ENCODE measurements around the gene PLA2G12B.

The PLA2G12B gene

DNA sequence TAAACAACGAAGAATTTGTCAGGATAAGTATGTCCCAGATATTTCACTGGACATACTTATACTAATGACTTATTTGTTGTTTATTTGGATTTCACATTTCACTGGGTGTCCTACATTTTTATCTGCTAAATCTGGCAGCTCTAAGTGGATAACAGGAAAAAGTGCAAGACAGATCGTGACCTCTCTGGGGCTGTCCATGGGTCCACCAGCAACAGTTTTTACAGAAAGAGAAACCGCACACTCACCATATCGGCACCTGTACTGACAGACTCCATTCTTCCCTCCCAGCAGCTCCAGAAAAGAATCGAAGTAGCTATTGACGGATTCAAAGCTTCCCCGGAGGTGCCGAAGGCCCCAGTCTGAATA lies 393 bp downstream of the PLA2G12B start:
- DNase-seq (no peak), ATAC-seq (replicated peaks) (no peak)
- H3K36me3 Mint-ChIP-seq: no peaks in the 10 kb centered on the region
- no peak overlapping the region for H3K4me3 Mint-ChIP-seq
- peaks cover 9 to 10% of the 10 kb centered on the region in 2 donors for H3K27me3 Mint-ChIP-seq
- no peaks in the 10 kb centered on the region for H3K9me3 Mint-ChIP-seq
- no peak overlapping the region for H3K27ac Mint-ChIP-seq
- no peaks in the 10 kb centered on the region for H3K4me1 Mint-ChIP-seq

DNA sequence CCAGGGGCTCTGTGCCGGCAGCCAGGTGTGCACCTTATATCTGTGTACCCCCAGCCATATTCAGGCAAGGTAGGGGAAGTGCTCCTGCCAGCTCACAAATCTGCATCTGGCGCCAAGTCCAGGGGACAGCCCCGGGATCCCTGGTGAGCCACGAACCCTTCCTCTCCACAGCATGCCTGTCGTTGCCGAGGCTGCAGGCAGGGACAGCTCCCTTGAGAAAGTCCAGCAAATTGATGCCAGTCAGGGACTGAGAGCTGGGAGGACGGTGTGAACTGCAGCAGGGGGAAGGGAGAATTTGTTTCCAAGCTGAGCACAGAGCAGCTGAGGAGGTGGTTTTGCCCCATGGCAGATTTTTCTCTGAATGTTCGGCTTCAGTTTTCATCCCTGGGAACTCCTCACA lies 919 bp downstream of the PLA2G12B start:
- DNase-seq (no peak), ATAC-seq (replicated peaks) (no peak)
- H3K36me3 Mint-ChIP-seq: no peaks in the 10 kb centered on the region
- peaks cover 9 to 13% of the 10 kb centered on the region in 2 donors for H3K27me3 Mint-ChIP-seq
- no peaks in the 10 kb centered on the region for H3K9me3 Mint-ChIP-seq
- H3K27ac Mint-ChIP-seq: no peak overlapping the region
- H3K4me1 Mint-ChIP-seq: no peaks in the 10 kb centered on the region
- no peak overlapping the region for H3K4me3 Mint-ChIP-seq

- Mint-ChIP-seq H3K4me1 (no peaks in the 10 kb centered on the region), H3K9me3 (no peaks in the 10 kb centered on the region), H3K27ac (no peak overlapping the region), H3K27me3 (peaks cover 9 to 13% of the 10 kb centered on the region in 2 donors), H3K4me3 (no peak overlapping the region), H3K36me3 (no peaks in the 10 kb centered on the region)
- ATAC-seq (replicated peaks) (no peak), DNase-seq (no peak)
Measured at GRCh38 chr10:72952642-72953158, 1.9 kb downstream of the PLA2G12B start.

DNA sequence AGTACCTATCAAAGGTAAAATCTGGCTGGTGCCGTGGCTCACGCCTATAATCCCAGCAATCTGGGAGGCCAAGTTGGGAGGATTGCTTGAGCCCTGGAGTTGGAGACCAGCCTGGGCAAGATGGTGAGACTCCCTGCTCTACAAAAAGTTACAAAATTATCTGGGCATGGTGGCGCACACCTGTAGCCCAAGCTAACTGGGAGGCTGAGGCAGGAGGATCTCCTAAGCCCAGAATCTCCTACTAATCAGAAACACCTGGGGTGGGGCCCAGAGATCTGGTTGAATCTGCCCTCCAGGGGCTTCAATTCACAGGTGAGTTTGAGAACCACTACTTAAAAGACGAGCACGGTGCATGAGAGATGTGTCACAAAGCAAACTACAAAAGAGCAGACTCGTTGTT lies 2.4 kb downstream of the PLA2G12B start:
- ATAC-seq (replicated peaks) (no peak), DNase-seq (no peak)
- Mint-ChIP-seq H3K4me3 (no peak overlapping the region), H3K4me1 (no peaks in the 10 kb centered on the region), H3K36me3 (no peaks in the 10 kb centered on the region), H3K27me3 (peaks cover 9 to 13% of the 10 kb centered on the region in 2 donors), H3K27ac (no peak overlapping the region), H3K9me3 (no peaks in the 10 kb centered on the region)

- no peaks in the 10 kb centered on the region for H3K4me1 Mint-ChIP-seq
- H3K27ac Mint-ChIP-seq: no peak overlapping the region
- DNase-seq (no peak), ATAC-seq (replicated peaks) (no peak)
- H3K36me3 Mint-ChIP-seq: no peaks in the 10 kb centered on the region
- H3K4me3 Mint-ChIP-seq: no peak overlapping the region
- H3K27me3 Mint-ChIP-seq: peaks cover 9 to 13% of the 10 kb centered on the region in 2 donors
- H3K9me3 Mint-ChIP-seq: no peaks in the 10 kb centered on the region
Measured at GRCh38 chr10:72951760-72952159, 2.8 kb downstream of the PLA2G12B start.

- no peaks in the 10 kb centered on the region for H3K9me3 Mint-ChIP-seq
- ATAC-seq (replicated peaks) (no peak), DNase-seq (no peak)
- no peaks in the 10 kb centered on the region for H3K36me3 Mint-ChIP-seq
- H3K27me3 Mint-ChIP-seq: peaks cover 4 to 17% of the 10 kb centered on the region in 2 donors
- H3K4me3 Mint-ChIP-seq: no peak overlapping the region
- no peaks in the 10 kb centered on the region for H3K4me1 Mint-ChIP-seq
- no peak overlapping the region for H3K27ac Mint-ChIP-seq
Measured at GRCh38 chr10:72948762-72949161, 5.8 kb downstream of the PLA2G12B start.

- ATAC-seq (replicated peaks) (no peak), DNase-seq (no peak)
- Mint-ChIP-seq H3K4me1 (no peaks in the 10 kb centered on the region), H3K27me3 (peaks cover 4 to 20% of the 10 kb centered on the region in 2 donors), H3K36me3 (no peaks in the 10 kb centered on the region), H3K9me3 (no peaks in the 10 kb centered on the region), H3K27ac (no peak overlapping the region), H3K4me3 (no peak overlapping the region)
Measured at GRCh38 chr10:72946963-72947362, 7.6 kb downstream of the PLA2G12B start.

GRCh38 chr10:72943498-72944234 lies 10.9 kb downstream of the PLA2G12B start:
- no peaks in the 10 kb centered on the region for H3K36me3 Mint-ChIP-seq
- H3K27ac Mint-ChIP-seq: no peak overlapping the region
- no peaks in the 10 kb centered on the region for H3K4me1 Mint-ChIP-seq

GRCh38 chr10:72935361-72935760 lies 19.2 kb downstream of the PLA2G12B start:
- Mint-ChIP-seq H3K36me3 (no peaks in the 10 kb centered on the region), H3K27me3 (peaks cover 8 to 9% of the 10 kb centered on the region in 2 donors), H3K9me3 (no peaks in the 10 kb centered on the region), H3K27ac (no peak overlapping the region), H3K4me3 (no peak overlapping the region), H3K4me1 (no peaks in the 10 kb centered on the region)
- ATAC-seq (replicated peaks): no peak
- DNase-seq: no peak

More at GRCh38 chr10:72943498-72944234, 10.9 kb downstream of the PLA2G12B start:
- Mint-ChIP-seq H3K27me3 (peaks cover 4 to 14% of the 10 kb centered on the region in 2 donors), H3K9me3 (no peaks in the 10 kb centered on the region), H3K4me3 (no peak overlapping the region)
- DNase-seq (no peak), ATAC-seq (replicated peaks) (no peak)

DNA sequence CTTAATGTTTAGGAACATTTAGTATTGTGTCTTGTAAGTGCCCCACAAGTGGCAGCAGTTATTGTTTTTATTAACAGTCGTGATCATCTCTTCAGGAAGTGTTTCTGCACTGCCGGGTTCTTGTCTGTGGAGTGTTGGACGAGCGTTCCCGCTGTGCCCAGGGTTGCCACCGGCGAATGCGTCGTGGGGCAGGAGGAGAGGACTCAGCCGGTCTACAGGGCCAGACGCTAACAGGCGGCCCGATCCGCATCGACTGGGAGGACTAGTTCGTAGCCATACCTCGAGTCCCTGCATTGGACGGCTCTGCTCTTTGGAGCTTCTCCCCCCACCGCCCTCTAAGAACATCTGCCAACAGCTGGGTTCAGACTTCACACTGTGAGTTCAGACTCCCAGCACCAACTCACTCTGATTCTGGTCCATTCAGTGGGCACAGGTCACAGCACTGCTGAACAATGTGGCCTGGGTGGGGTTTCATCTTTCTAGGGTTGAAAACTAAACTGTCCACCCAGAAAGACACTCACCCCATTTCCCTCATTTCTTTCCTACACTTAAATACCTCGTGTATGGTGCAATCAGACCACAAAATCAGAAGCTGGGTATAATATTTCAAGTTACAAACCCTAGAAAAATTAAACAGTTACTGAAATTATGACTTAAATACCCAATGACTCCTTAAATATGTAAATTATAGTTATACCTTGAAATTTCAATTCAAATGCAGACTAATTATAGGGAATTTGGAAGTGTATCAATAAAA lies 22.2 kb downstream of the PLA2G12B start:
- Mint-ChIP-seq H3K9me3 (no peaks in the 10 kb centered on the region), H3K27me3 (peaks cover 8 to 9% of the 10 kb centered on the region in 2 donors), H3K36me3 (no peaks in the 10 kb centered on the region), H3K27ac (no peak overlapping the region), H3K4me1 (no peaks in the 10 kb centered on the region), H3K4me3 (no peak overlapping the region)
- ATAC-seq (replicated peaks) (no peak), DNase-seq (no peak)

GRCh38 chr10:72930276-72930675 lies 24.3 kb downstream of the PLA2G12B start:
- Mint-ChIP-seq H3K27me3 (peaks cover under 1 to 2% of the 10 kb centered on the region in 2 donors), H3K27ac (no peak overlapping the region), H3K4me1 (no peaks in the 10 kb centered on the region), H3K36me3 (no peaks in the 10 kb centered on the region), H3K9me3 (no peaks in the 10 kb centered on the region), H3K4me3 (no peak overlapping the region)
- DNase-seq: no peak
- no peak for ATAC-seq (replicated peaks)

GRCh38 chr10:72928798-72929197 lies 25.8 kb downstream of the PLA2G12B start:
- peaks cover 6 to 8% of the 10 kb centered on the region in 2 donors for H3K27me3 Mint-ChIP-seq
- no peak for DNase-seq
- ATAC-seq (replicated peaks): no peak
- no peak overlapping the region for H3K4me3 Mint-ChIP-seq
- no peaks in the 10 kb centered on the region for H3K4me1 Mint-ChIP-seq
- no peaks in the 10 kb centered on the region for H3K36me3 Mint-ChIP-seq
- no peaks in the 10 kb centered on the region for H3K9me3 Mint-ChIP-seq
- no peak overlapping the region for H3K27ac Mint-ChIP-seq

DNA sequence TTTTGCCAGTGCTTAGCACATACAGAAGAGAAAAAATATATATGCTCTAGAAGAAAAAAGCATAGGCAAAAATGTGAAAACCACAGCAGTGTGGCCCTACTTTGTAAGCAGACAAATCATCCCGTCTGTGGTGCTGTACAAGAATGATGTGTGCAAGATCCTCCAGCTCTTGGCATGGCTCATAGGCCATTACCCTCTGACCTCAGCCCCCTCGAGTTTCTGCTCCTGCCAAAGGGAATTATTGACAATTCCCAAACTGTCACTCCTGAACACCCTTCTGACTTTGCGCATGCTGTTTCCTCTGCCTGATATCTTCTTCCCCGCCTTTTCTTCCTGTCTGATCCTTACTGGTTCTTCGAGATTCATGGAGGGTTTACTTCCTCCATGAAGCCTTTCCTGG lies 27.1 kb downstream of the PLA2G12B start:
- Mint-ChIP-seq H3K36me3 (peaks cover under 1 to 2% of the 10 kb centered on the region in 2 donors), H3K4me1 (no peaks in the 10 kb centered on the region), H3K4me3 (no peak overlapping the region), H3K27ac (no peak overlapping the region), H3K27me3 (peaks cover 8 to 11% of the 10 kb centered on the region in 2 donors), H3K9me3 (peaks cover under 1% of the 10 kb centered on the region in 2 donors)
- ATAC-seq (replicated peaks): no peak
- no peak for DNase-seq

DNA sequence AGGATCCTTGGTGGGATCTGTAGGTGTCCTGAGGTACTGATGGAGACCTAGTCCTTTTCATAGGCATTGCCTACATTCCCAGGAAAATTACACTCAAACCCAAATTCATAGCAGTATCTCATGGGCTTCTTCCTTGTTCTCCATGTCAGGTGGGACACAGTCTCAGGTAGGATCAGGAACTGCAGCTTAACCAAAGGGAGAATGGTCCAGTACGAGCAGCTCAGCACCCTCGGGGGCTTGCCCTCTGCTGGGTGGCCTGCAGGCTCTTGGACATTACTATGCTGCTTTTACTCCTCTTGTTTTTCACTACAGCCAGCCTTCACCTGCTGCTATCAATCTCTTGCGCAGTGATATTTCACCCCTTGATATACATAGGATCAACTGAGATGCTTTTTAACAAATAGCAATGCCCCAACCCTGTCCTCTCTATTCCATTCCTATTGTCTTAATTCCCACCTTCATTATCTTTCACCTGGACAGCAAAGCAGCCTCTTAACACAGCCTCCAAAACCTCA lies 28.6 kb downstream of the PLA2G12B start:
- Mint-ChIP-seq H3K27ac (no peak overlapping the region), H3K4me1 (no peaks in the 10 kb centered on the region), H3K27me3 (peaks cover 17 to 20% of the 10 kb centered on the region in 2 donors), H3K36me3 (peaks cover 4 to 9% of the 10 kb centered on the region in 2 donors), H3K4me3 (no peak overlapping the region), H3K9me3 (peaks cover 8 to 9% of the 10 kb centered on the region in 2 donors)
- ATAC-seq (replicated peaks): no peak
- DNase-seq: no peak
